MM.1S (cell line): ENCODE results near the gene COL25A1.

Experiments used
- DNase-seq: peaks from one replicate; pipeline ENCODE4 v3.0.0-alpha.2; 2015
- H2AFZ ChIP-seq: fragments of 300-600 bp; sonication (generic); 2 replicates; pipeline ENCODE4 v1.6.0; 2016; ENCODE audit warnings: antibody characterized with exemption, low read length
- H3F3A ChIP-seq: fragments of 300-600 bp; sonication (generic); 2 replicates; pipeline ENCODE4 v1.6.1; 2016; ENCODE audit warnings: mild to moderate bottlenecking, antibody characterized with exemption, low read length, moderate library complexity, mixed read lengths; ENCODE audit not compliant: insufficient read depth
- H3K27ac ChIP-seq: fragments of 300-600 bp; sonication (generic); 2 replicates; pipeline ENCODE4 v1.5.1; 2016; ENCODE audit warnings: mild to moderate bottlenecking, low read length
- H3K27me3 ChIP-seq: fragments of 300-600 bp; sonication (generic); replicated peaks from 2 replicates; pipeline ENCODE4 v1.6.0; 2016; ENCODE audit warnings: low read length; ENCODE audit not compliant: insufficient read depth
- H3K36me3 ChIP-seq: fragments of 300-600 bp; sonication (generic); replicated peaks from 2 replicates; pipeline ENCODE4 v1.6.1; 2016; ENCODE audit warnings: mild to moderate bottlenecking, low read length, mixed read lengths; ENCODE audit not compliant: insufficient read depth
- H3K4me1 ChIP-seq: fragments of 300-600 bp; sonication (generic); 2 replicates; pipeline ENCODE4 v1.6.1; 2016; ENCODE audit warnings: low read length, mixed read lengths
- H3K4me2 ChIP-seq: fragments of 300-600 bp; sonication (generic); 2 replicates; pipeline ENCODE4 v1.6.0; 2016; ENCODE audit warnings: low read depth, low read length
- H3K4me3 ChIP-seq: fragments of 300-600 bp; sonication (generic); 2 replicates; pipeline ENCODE4 v1.5.1; 2016; ENCODE audit warnings: low read length, mixed read lengths
- H3K79me2 ChIP-seq: fragments of 300-600 bp; sonication (generic); 2 replicates; pipeline ENCODE4 v1.6.1; 2016; ENCODE audit warnings: mixed run types, low read length, mixed read lengths
- H3K9ac ChIP-seq: fragments of 300-600 bp; sonication (generic); 2 replicates; pipeline ENCODE4 v1.6.1; 2016; ENCODE audit warnings: low read length, mixed read lengths
- H3K9me2 ChIP-seq: fragments of 300-600 bp; sonication (generic); replicated peaks from 2 replicates; pipeline ENCODE4 v1.6.1; 2016; ENCODE audit warnings: mild to moderate bottlenecking, low read length, mixed read lengths; ENCODE audit not compliant: insufficient read depth
- H3K9me3 ChIP-seq: fragments of 300-600 bp; sonication (generic); replicated peaks from 2 replicates; pipeline ENCODE4 v1.6.1; 2016; ENCODE audit warnings: mild to moderate bottlenecking, low read length, mixed read lengths; ENCODE audit not compliant: insufficient read depth
- H4K20me1 ChIP-seq: fragments of 300-600 bp; sonication (generic); 2 replicates; pipeline ENCODE4 v1.6.1; 2016; ENCODE audit warnings: mild to moderate bottlenecking, low read length, moderate library complexity, mixed read lengths; ENCODE audit not compliant: insufficient read depth
- EZH2 ChIP-seq: fragments of 300-600 bp; sonication (generic); optimal IDR thresholded peaks from 2 replicates; pipeline ENCODE3; 2017; ENCODE audit warnings: low read depth, mild to moderate bottlenecking, antibody characterized with exemption, low read length, mixed read lengths
- EZH2phosphoT487 ChIP-seq: fragments of 300-600 bp; sonication (generic); IDR thresholded peaks from 2 replicates; pipeline ENCODE4 v1.6.1; 2018; ENCODE audit warnings: antibody characterized with exemption, low read length
- TF ChIP-seq, protein P1 (sequence below): fragments of 300-600 bp; sonication (generic); IDR thresholded peaks from 2 replicates; pipeline ENCODE4 v1.5.1; 2016; ENCODE audit warnings: antibody characterized with exemption, low read length, mixed read lengths

COL25A1 gene

DNA sequence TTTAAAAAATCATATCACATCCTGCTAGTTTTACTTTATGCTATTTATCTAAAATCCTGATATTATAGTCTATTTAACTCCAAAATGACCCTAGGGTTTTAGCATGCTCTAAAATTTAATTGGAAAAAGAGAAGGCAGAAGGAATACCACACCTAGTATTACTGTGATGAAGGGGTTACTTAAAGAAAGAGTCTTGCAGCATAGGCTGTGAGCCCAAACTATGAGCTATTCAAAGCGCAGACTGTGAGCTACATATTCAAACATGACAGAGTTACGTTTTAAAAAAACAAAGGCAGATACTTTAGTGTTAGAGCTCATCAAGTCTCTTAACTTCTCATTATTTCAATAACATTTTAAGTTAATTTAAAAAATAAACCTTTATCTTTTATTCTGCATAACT is 291.9 kb downstream of the COL25A1 start:
- Histone ChIP-seq H3K9me2 (no peaks in the 10 kb centered on the region; the same call in 1 of the 2 replicates), H3K4me2 (no peak overlapping the region), H2AFZ (no peak overlapping the region), H4K20me1 (no peaks in the 10 kb centered on the region), H3K27ac (no peak overlapping the region), H3K9me3 (no peaks in the 10 kb centered on the region), H3K36me3 (no peaks in the 10 kb centered on the region), H3F3A (no peaks in the 10 kb centered on the region), H3K27me3 (no peaks in the 10 kb centered on the region), H3K4me3 (no peak overlapping the region), H3K79me2 (no peaks in the 10 kb centered on the region), H3K4me1 (no peaks in the 10 kb centered on the region), H3K9ac (no peak overlapping the region)
- TF ChIP-seq EZH2 (no peak), EZH2phosphoT487 (no peak)
- TF ChIP-seq, protein P1, sequence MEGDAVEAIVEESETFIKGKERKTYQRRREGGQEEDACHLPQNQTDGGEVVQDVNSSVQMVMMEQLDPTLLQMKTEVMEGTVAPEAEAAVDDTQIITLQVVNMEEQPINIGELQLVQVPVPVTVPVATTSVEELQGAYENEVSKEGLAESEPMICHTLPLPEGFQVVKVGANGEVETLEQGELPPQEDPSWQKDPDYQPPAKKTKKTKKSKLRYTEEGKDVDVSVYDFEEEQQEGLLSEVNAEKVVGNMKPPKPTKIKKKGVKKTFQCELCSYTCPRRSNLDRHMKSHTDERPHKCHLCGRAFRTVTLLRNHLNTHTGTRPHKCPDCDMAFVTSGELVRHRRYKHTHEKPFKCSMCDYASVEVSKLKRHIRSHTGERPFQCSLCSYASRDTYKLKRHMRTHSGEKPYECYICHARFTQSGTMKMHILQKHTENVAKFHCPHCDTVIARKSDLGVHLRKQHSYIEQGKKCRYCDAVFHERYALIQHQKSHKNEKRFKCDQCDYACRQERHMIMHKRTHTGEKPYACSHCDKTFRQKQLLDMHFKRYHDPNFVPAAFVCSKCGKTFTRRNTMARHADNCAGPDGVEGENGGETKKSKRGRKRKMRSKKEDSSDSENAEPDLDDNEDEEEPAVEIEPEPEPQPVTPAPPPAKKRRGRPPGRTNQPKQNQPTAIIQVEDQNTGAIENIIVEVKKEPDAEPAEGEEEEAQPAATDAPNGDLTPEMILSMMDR, result no peak
- no peak for DNase-seq

- no peak overlapping the region for H3K4me2 ChIP-seq
- no peaks in the 10 kb centered on the region for H4K20me1 ChIP-seq
- H3K9me3 ChIP-seq, result no peaks in the 10 kb centered on the region
- no peaks in the 10 kb centered on the region; the same call in 1 of the 2 replicates for H3K9me2 ChIP-seq
- H3K36me3 ChIP-seq, result no peaks in the 10 kb centered on the region
- no peaks in the 10 kb centered on the region for H3F3A ChIP-seq
- TF ChIP-seq EZH2phosphoT487 (no peak), EZH2 (no peak)
- TF ChIP-seq, protein P1, result no peak
- no peaks in the 10 kb centered on the region for H3K27me3 ChIP-seq
- H3K79me2 ChIP-seq, result no peaks in the 10 kb centered on the region
- no peak overlapping the region for H2AFZ ChIP-seq
- H3K9ac ChIP-seq, result no peak overlapping the region
- no peak overlapping the region for H3K4me3 ChIP-seq
- no peak overlapping the region for H3K27ac ChIP-seq
- no peak for DNase-seq
- H3K4me1 ChIP-seq, result no peaks in the 10 kb centered on the region
Observed at GRCh38 chr4:109009909-109010308, 292.5 kb downstream of the COL25A1 start.

- no peak overlapping the region for H2AFZ ChIP-seq
- H3K79me2 ChIP-seq, result no peaks in the 10 kb centered on the region
- TF ChIP-seq, protein P1, result no peak
- no peak for TF ChIP-seq EZH2phosphoT487
- TF ChIP-seq EZH2, result no peak
- H3K27ac ChIP-seq, result no peak overlapping the region
- H3K9me2 ChIP-seq, result no peaks in the 10 kb centered on the region; the same call in 1 of the 2 replicates
- no peak overlapping the region for H3K9ac ChIP-seq
- DNase-seq, result no peak
- H3F3A ChIP-seq, result no peaks in the 10 kb centered on the region
- no peaks in the 10 kb centered on the region for H3K9me3 ChIP-seq
- H3K4me1 ChIP-seq, result no peaks in the 10 kb centered on the region
- H4K20me1 ChIP-seq, result no peaks in the 10 kb centered on the region
- no peaks in the 10 kb centered on the region for H3K27me3 ChIP-seq
- no peak overlapping the region for H3K4me3 ChIP-seq
- no peaks in the 10 kb centered on the region for H3K36me3 ChIP-seq
- H3K4me2 ChIP-seq, result no peak overlapping the region
Observed at GRCh38 chr4:109007976-109008375, 294.5 kb downstream of the COL25A1 start.
